NCI-H748 treated with DMSO at 0.1 percent for 48 hours (cell line): ENCODE data around the gene OR2AJ1.

Experiments used
- DNase-seq: peaks from one replicate; lab custom pipeline; 2025; lab: John Stamatoyannopoulos, UW

Gene OR2AJ1

DNA sequence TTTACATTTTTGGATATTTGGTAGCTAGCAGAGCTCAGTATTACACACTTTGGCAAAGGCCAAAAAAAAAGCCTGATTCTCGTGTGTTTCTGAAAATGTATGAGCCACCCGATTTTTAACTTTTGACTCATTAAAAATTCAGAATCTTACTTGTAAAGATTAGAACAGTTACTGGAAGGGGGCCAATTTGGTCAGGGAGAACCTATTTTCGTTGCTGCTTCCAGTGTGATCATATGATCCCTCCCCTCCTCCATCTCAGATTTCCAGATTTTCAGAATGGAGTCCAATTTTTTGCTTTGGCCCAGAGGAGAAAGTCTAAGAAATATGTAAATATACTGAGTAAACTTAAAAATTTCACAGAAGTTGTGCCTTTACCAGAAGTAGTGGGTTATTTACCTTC, 37.1 kb downstream of the OR2AJ1 start:
- no peak for DNase-seq

DNA sequence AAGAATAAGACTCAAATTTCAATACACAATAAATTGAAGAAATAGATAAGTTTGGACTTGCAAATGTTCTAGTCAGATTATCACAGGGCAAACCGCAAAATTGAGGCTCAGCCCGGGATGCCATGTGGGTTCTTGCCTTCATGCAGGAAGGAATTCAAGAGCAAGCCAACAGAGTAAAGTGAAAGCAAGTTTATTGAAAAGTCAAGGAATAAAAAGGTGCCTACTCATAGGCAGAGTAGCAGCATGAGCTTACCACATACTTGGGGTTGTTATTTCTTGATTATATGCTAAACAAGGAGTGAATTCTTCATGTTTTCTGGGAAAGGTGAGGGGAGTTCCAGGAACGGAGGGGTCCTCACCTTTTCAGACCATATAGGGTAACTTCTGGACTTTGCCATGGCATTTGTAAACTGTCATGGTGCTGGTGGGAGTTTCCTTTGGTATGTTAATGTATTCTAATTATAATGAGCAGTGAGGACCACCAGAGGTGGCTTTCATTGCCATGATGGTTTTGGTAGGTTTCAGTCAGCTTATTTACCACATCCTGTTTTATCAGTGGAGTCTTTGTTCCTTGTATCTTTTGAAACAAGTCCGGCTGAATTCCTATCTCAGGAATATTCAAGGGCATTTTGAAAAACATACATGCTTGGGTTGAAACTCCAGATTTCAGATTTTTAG, 38.4 kb downstream of the OR2AJ1 start:
- no peak for DNase-seq

DNA sequence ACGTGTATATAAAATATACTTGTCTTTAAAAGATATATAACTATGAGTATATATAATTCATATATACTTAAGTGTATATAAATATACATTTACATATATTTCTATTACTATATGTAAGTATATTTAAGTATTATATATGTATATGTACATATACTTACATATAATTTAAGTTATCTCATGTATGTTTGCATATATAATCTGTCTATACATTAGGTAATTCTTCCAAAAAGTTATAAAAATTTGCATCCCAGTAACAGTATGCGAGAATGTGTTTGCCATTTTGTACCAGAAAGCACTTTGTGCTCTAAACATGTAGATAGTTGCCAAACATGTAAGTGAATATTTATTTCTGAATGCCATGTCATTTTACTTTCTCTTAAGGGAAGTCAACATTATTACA, 40.2 kb downstream of the OR2AJ1 start, which contains the start of gene OR2AK2:
Gene OR2AK2 (plus strand): TSS at position 301 of the 400 bp plus-strand sequence. CDS start 144 bp downstream, outside the sequence.
- DNase-seq = no peak

DNA sequence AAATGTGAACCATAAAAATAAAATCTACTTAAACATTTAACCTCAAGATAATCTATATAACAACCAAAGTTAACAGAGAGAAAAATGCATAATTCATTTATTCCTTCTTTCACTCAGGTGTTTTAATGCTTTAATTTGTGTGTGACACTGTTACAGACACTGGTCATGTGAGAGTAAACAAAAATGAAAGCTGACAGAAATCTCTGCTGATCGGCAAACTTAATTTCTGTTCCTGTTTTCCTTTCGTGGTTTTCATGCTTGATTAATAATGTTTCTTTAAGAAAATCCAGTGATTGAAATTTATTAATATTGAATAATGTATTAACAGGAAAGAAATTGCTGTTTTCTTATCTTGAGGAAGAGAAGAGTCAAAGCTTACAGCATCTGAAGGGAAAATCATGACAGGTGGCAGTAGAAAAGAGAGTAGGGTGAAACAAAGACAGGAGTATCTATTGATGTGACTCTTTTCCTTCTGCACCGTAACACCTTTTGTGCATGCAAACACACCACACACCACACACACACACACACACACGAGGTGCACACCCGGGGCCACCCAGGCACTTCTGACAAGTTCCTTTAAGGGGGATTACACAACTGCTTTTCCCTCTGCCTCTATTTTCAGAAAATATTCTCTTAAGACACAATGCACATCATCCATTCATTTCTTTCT, 42.0 kb downstream of the OR2AJ1 start:
- peak; percentile 5 for DNase-seq
